GM12878 (cell line): ENCODE data around the gene HPSE2. TPM values are rescaled to one million over a fixed set of nuclear protein-coding genes. Genes with fewer than 3 reads are reported as not detected.

ENCODE experiments used
- ATAC-seq: fragments of 200-7000 bp; cut with Tn5 transposase; 3 replicates; pipeline ENCODE4 v1.9.1; 2020; ENCODE audit warnings: mild to moderate bottlenecking, moderate library complexity
- BruUV-seq: library from RNA; stranded (reverse); fragments of 400-500 nt; replicated peaks from 2 replicates; lab custom pipeline; 2021; lab: Mats Ljungman, UMichigan
- CTCF ChIA-PET: fragments of 300-600 bp; sonication (Branson Sonifier 250); formaldehyde crosslinking; extraction: SDS; loops from one replicate; lab custom pipeline; 2021; ENCODE audit warnings: inconsistent platforms; lab: Yijun Ruan, JAX
- POLR2A ChIA-PET: fragments of 350-600 bp; formaldehyde crosslinking; extraction: SDS; loops from one replicate; lab custom pipeline; 2021; ENCODE audit warnings: inconsistent platforms; lab: Charles Lee
- RAD21 ChIA-PET: fragments of 300-600 bp; sonication (Branson Sonifier 250); formaldehyde crosslinking; loops from one replicate; lab custom pipeline; 2023; ENCODE audit warnings: antibody characterized with exemption; ENCODE audit not compliant: unreplicated experiment; lab: Charles Lee
- SMC1A ChIA-PET: fragments of 300-600 bp; sonication (Branson Sonifier 250); formaldehyde crosslinking; loops from one replicate; lab custom pipeline; 2023; ENCODE audit not compliant: unreplicated experiment, uncharacterized antibody; lab: Charles Lee
- DNase-seq: peaks from one replicate; pipeline ENCODE4 v3.0.0-alpha.2; 2011; ENCODE audit warnings: low read depth, low spot score
- FAIRE-seq: peaks from 3 replicates; lab custom pipeline; 2011; peaks lifted over from hg19 to GRCh38; lab: Jason Lieb, UNC
- H2AFZ ChIP-seq: 2 replicates; pipeline ENCODE4 v1.6.0; 2011; ENCODE audit warnings: low read depth, low read length, control low read depth; ENCODE audit not compliant: control insufficient read depth
- H3K27ac ChIP-seq: 2 replicates; pipeline ENCODE4 v1.5.1; 2011; ENCODE audit warnings: control low read depth; ENCODE audit not compliant: control insufficient read depth, insufficient read depth
- H3K27me3 ChIP-seq, 2 experiments: replicated peaks in 1 of 2; 2 replicates each; pipeline versions ENCODE4 v1.6.0 to v1.6.1; 2011; ENCODE audit warnings: low read length in 1 of 2; ENCODE audit not compliant: control insufficient read depth in 2 of 2, insufficient read depth in 2 of 2
- H3K36me3 ChIP-seq, 2 experiments: 2 replicates each; pipeline ENCODE4 v1.5.1; 2011; ENCODE audit warnings: low read length in 1 of 2; ENCODE audit not compliant: control insufficient read depth in 2 of 2, insufficient read depth in 2 of 2
- H3K4me1 ChIP-seq: 2 replicates; pipeline ENCODE4 v1.6.1; 2011; ENCODE audit warnings: mild to moderate bottlenecking, low read length, moderate library complexity, mixed read lengths; ENCODE audit not compliant: control insufficient read depth, insufficient read depth
- H3K4me2 ChIP-seq: 2 replicates; pipeline ENCODE4 v1.6.0; 2011; ENCODE audit warnings: control low read depth; ENCODE audit not compliant: control insufficient read depth, insufficient read depth
- H3K4me3 ChIP-seq: fragments of 200-600 bp; sonication (generic); 2 replicates; pipeline ENCODE4 v1.5.1; 2016
- H3K79me2 ChIP-seq: 2 replicates; pipeline ENCODE4 v1.6.0; 2011; ENCODE audit warnings: low read length; ENCODE audit not compliant: control insufficient read depth, insufficient read depth
- H3K9ac ChIP-seq: 2 replicates; pipeline ENCODE4 v1.8.0; 2011; ENCODE audit warnings: low read length, control low read depth, mixed read lengths; ENCODE audit not compliant: control insufficient read depth, insufficient read depth
- H3K9me3 ChIP-seq: replicated peaks from 3 replicates; pipeline ENCODE4 v1.5.1; 2011; ENCODE audit warnings: mild to moderate bottlenecking, low read length; ENCODE audit not compliant: control insufficient read depth, insufficient read depth
- H4K20me1 ChIP-seq: 2 replicates; pipeline ENCODE4 v1.6.0; 2011; ENCODE audit not compliant: control insufficient read depth, insufficient read depth
- BCLAF1 ChIP-seq: fragments of 450-650 bp; IDR thresholded peaks from 2 replicates; pipeline ENCODE4 v1.6.1; 2017; ENCODE audit warnings: antibody characterized with exemption, mild to moderate bottlenecking, moderate library complexity
- BHLHE40 ChIP-seq, 2 experiments: fragments of 450-650 bp in 1 of 2; IDR thresholded peaks; 2 replicates each; pipeline ENCODE4 v1.6.1; 2011 to 2017; ENCODE audit warnings: low read depth in 2 of 2, borderline replicate concordance in 1 of 2, improper control_type of control experiment in 1 of 2, low read length in 1 of 2, mild to moderate bottlenecking in 1 of 2
- CBX5 ChIP-seq: sonication (generic); IDR thresholded peaks from 2 replicates; pipeline ENCODE4 v1.6.1; 2016; ENCODE audit warnings: low read depth, moderate library complexity, mild to moderate bottlenecking, inconsistent platforms
- CREB1 ChIP-seq: IDR thresholded peaks from 2 replicates; pipeline ENCODE4 v1.6.1; 2012; ENCODE audit warnings: low read depth, mild to moderate bottlenecking, inconsistent platforms
- DPF2 ChIP-seq: fragments of 450-650 bp; IDR thresholded peaks from 2 replicates; pipeline ENCODE4 v1.6.1; 2017; ENCODE audit warnings: mild to moderate bottlenecking
- EED ChIP-seq: sonication (generic); IDR thresholded peaks from 2 replicates; pipeline ENCODE4 v1.6.1; 2016; ENCODE audit warnings: antibody characterized with exemption, low read depth
- EZH2 ChIP-seq: IDR thresholded peaks from 2 replicates; pipeline ENCODE4 v1.6.1; 2012; ENCODE audit warnings: low read depth, mild to moderate bottlenecking, control low read depth, inconsistent platforms, low read length, borderline replicate concordance; ENCODE audit not compliant: control insufficient read depth
- GABPA ChIP-seq: IDR thresholded peaks from 2 replicates; pipeline ENCODE4 v1.6.1; 2014; ENCODE audit warnings: antibody characterized with exemption, low read depth, mild to moderate bottlenecking, inconsistent platforms
- MYC ChIP-seq: IDR thresholded peaks from 2 replicates; pipeline ENCODE4 v1.6.1; 2011; ENCODE audit warnings: mild to moderate bottlenecking, low read length, moderate library complexity, inconsistent platforms; ENCODE audit not compliant: insufficient read depth, insufficient replicate concordance, insufficient read length, severe bottlenecking
- SPI1 ChIP-seq: IDR thresholded peaks from 2 replicates; pipeline ENCODE4 v1.6.1; 2011; ENCODE audit warnings: low read depth, mild to moderate bottlenecking, low read length, moderate library complexity, borderline replicate concordance; ENCODE audit not compliant: insufficient read depth
- WGBS: methylation state at CpG from one replicate; pipeline ENCODE4 v1.1.6; 2016; ENCODE audit warnings: low lambda C conversion rate; ENCODE audit not compliant: insufficient replicate concordance, insufficient coverage; ENCODE audit errors: missing lambda C conversion rate; 5-methylcytosine and 5-hydroxymethylcytosine counted together
- in situ Hi-C: fragments of 300-500 bp; cut with MboI; formaldehyde crosslinking; loops from 9 replicates; pipeline ENCODE4 v1.14.3; 2018; ENCODE audit warnings: mixed read lengths
- intact Hi-C: fragments of 100-400 bp; cut with micrococcal nuclease; formaldehyde crosslinking; loops from one replicate; pipeline ENCODE4 v1.14.2; 2022; ENCODE audit not compliant: unreplicated experiment
- polyA plus RNA-seq, 11 experiments: library from polyadenylated mRNA; depleted of rRNA in 4 of 11; unstranded in 6 of 11; stranded (reverse) in 5 of 11; fragments of >200 nt; fragmentation: Nextera tagmentation in 4 of 11; fragmentation: Illumina TruSeq in 1 of 11; extraction: Ambion mirVana in 4 of 11; extraction: Trizol in 1 of 11; gene quantifications; 1 replicate in 1 of 11; 2 replicates in 10 of 11; pipeline versions ENCODE4 v1.2.1 to v1.2.3, GENCODE V29; 2011 to 2016; ENCODE audit warnings: inconsistent platforms in 2 of 11, missing spikeins in 2 of 11, low read depth in 1 of 11
- total RNA-seq, 4 experiments: library from RNA; depleted of rRNA in 3 of 4; stranded (reverse); fragments of >200 nt in 3 of 4; fragmentation: Illumina TruSeq in 1 of 4; extraction: Trizol in 1 of 4; gene quantifications; 2 replicates each; pipeline versions ENCODE4 v1.2.1 to v1.2.3, GENCODE V29; 2013 to 2021
- TF ChIP-seq, protein P1 (sequence below), 3 experiments: IDR thresholded peaks in 2 of 3; conservative IDR thresholded peaks in 1 of 3; 2 replicates each; pipeline ENCODE4 v1.5.1; 2011; ENCODE audit warnings: low read depth in 3 of 3, low read length in 3 of 3, mild to moderate bottlenecking in 3 of 3, control low read depth in 2 of 3, moderate library complexity in 2 of 3, inconsistent platforms in 1 of 3, mixed read lengths in 1 of 3; ENCODE audit not compliant: control insufficient read depth in 2 of 3, insufficient read depth in 1 of 3; ENCODE audit errors: extremely low read depth in 1 of 3
- TF ChIP-seq, protein P2 (sequence below): IDR thresholded peaks from 2 replicates; pipeline ENCODE4 v1.6.1; 2011; ENCODE audit warnings: borderline replicate concordance, low read depth, mild to moderate bottlenecking, moderate library complexity, mixed read lengths, low read length; ENCODE audit not compliant: insufficient read depth; ENCODE audit errors: extremely low read length
- TF ChIP-seq, protein P3 (sequence below): IDR thresholded peaks from 2 replicates; pipeline ENCODE4 v1.6.1; 2012; ENCODE audit warnings: low read depth, low read length, improper control_type of control experiment
- TF ChIP-seq, protein P4 (sequence below): IDR thresholded peaks from 2 replicates; pipeline ENCODE4 v1.6.1; 2012; ENCODE audit warnings: low read length, inconsistent platforms

Gene HPSE2
- total and polyA plus RNA-seq, 10 of the 15 experiments (the other 5 are each of a cell fraction or from before 2014, with no cell fraction given), result 0.06 TPM; not detected in 9

DNA sequence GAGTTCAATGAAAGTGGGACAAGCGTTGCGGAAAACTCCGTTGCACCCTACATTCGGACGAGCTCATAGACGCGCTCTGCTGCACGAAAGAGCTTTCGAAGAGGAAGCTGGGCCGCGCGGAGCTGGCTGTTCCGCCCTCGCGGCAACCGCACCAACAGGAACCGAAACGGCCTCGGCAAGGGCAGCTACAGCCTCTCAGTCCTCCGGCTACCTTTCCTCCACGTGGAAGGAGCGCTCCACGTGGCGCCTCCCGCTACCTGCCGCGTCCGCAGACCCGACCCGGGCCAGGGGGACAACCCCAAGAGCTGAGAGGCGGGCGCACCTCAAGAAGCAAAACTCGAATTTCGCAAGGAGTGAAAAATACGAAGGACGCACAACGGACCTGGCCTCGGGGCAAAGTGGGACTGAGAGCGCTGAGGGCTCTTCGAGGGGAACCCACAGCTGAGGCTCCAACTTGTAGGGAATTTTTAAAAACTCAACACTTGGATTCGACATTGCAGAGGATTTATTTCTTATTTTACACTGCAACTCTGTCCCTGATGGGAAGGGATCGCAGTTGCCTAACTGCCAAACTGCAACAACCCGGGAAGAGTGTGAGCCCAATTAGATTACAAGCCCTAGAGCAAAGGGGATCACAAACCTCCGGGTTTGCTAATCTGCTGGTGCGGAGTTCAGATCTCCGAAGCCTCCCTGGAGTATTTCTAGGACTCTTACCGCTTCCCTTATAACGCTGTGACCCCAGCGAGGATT lies 1.4 kb downstream of the HPSE2 start:
- Histone ChIP-seq H3K4me3 (no peak overlapping the region), H3K79me2 (no peaks in the 10 kb centered on the region), H3K4me2 (peak overlapping the region; percentile 53; the same call in 1 of the 2 replicates), H2AFZ (no peak overlapping the region), H3K9me3 (peaks cover 11% of the 10 kb centered on the region; the same call in 2 of the 3 replicates), H3K27ac (no peak overlapping the region), H3K27me3 (peaks cover 11 to 19% of the 10 kb centered on the region in 2 experiments), H3K4me1 (peaks cover 13% of the 10 kb centered on the region), H3K9ac (no peak overlapping the region), H4K20me1 (no peaks in the 10 kb centered on the region), H3K36me3 (no peaks in the 10 kb centered on the region)
- peak; percentile 17 for DNase-seq
- ChIA-PET RAD21 (no interaction called here), SMC1A (interaction anchor here (0.8 kb wide), 1 partner anchor 767 kb away, joined by 3 read pairs; no protein-coding TSS in a partner anchor), POLR2A (no interaction called here), CTCF (no interaction called here)
- no TSS peak for BruUV-seq
- FAIRE-seq, result peak; percentile 84
- in situ Hi-C loops, result no loop called here
- intact Hi-C loops, result no loop called here
- peak; percentile 92 for ATAC-seq
- WGBS, result 2% methylated on average over 49 of the region's 49 CpGs
- TF ChIP-seq EED, result peak; percentile 63; the same call in 1 of the 2 replicates
- TF ChIP-seq EZH2, result no peak
- TF ChIP-seq CREB1, result peak; percentile 41; the same call in 1 of the 2 replicates
- TF ChIP-seq, protein P1, sequence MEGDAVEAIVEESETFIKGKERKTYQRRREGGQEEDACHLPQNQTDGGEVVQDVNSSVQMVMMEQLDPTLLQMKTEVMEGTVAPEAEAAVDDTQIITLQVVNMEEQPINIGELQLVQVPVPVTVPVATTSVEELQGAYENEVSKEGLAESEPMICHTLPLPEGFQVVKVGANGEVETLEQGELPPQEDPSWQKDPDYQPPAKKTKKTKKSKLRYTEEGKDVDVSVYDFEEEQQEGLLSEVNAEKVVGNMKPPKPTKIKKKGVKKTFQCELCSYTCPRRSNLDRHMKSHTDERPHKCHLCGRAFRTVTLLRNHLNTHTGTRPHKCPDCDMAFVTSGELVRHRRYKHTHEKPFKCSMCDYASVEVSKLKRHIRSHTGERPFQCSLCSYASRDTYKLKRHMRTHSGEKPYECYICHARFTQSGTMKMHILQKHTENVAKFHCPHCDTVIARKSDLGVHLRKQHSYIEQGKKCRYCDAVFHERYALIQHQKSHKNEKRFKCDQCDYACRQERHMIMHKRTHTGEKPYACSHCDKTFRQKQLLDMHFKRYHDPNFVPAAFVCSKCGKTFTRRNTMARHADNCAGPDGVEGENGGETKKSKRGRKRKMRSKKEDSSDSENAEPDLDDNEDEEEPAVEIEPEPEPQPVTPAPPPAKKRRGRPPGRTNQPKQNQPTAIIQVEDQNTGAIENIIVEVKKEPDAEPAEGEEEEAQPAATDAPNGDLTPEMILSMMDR (IDR thresholded peaks at IDR 0.05 in 2 of 3, conservative IDR thresholded peaks at IDR 0.05 in 1 of 3; ENCODE audit: control insufficient read depth in 2 of 3, extremely low read depth in 1 of 3, insufficient read depth in 1 of 3, low read depth in 3 of 3, low read length in 3 of 3), result no peak
- TF ChIP-seq BCLAF1, result no peak
- 0 out of 2 replicates have a peak, but pooled peaks have one; percentile 55 for TF ChIP-seq DPF2
- TF ChIP-seq BHLHE40 (IDR thresholded peaks at IDR 0.05; ENCODE audit: borderline replicate concordance in 1 of 2, low read depth in 2 of 2, low read length in 1 of 2), result 0 out of 4 replicates have a peak, but pooled peaks have one; percentile 10 to 24
- TF ChIP-seq MYC, result peak; percentile 68
- TF ChIP-seq GABPA, result no peak
- TF ChIP-seq, protein P2, sequence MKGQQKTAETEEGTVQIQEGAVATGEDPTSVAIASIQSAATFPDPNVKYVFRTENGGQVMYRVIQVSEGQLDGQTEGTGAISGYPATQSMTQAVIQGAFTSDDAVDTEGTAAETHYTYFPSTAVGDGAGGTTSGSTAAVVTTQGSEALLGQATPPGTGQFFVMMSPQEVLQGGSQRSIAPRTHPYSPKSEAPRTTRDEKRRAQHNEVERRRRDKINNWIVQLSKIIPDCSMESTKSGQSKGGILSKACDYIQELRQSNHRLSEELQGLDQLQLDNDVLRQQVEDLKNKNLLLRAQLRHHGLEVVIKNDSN, result peak; percentile 44
- TF ChIP-seq, protein P3, sequence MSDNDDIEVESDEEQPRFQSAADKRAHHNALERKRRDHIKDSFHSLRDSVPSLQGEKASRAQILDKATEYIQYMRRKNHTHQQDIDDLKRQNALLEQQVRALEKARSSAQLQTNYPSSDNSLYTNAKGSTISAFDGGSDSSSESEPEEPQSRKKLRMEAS, result peak; percentile 83
- TF ChIP-seq CBX5, result 0 out of 2 replicates have a peak, but pooled peaks have one; percentile 47
- TF ChIP-seq SPI1, result peak; percentile 86
- TF ChIP-seq, protein P4, sequence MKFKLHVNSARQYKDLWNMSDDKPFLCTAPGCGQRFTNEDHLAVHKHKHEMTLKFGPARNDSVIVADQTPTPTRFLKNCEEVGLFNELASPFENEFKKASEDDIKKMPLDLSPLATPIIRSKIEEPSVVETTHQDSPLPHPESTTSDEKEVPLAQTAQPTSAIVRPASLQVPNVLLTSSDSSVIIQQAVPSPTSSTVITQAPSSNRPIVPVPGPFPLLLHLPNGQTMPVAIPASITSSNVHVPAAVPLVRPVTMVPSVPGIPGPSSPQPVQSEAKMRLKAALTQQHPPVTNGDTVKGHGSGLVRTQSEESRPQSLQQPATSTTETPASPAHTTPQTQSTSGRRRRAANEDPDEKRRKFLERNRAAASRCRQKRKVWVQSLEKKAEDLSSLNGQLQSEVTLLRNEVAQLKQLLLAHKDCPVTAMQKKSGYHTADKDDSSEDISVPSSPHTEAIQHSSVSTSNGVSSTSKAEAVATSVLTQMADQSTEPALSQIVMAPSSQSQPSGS, result peak; percentile 23; the same call in 1 of the 2 replicates
